ENCODE results near the gene SLC26A9.

Gene SLC26A9

DNA sequence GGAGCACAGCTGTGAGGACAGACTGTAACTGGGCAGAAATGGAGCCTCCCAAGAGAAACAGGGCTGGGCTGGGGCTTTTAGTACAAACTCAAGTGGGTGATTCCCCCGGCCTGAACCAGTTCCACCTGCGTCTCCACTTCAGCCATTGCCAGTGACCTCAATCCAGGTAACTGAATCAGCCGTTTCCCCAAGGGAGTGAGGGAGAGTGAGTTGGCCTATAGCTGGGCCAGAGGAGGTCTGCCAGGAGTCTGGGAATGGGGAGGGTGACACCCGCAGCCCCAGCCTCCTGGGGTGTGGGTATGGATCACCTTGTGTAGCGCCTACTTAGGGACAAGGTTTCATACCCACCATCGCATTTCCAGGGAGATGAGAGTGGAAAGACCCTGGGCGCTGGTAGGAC, 8.5 kb downstream of the SLC26A9 start:
- no peak overlapping the region for H3K4me3 ChIP-seq (ENCODE audit: severe bottlenecking)
- H3K27me3 ChIP-seq (ENCODE audit: insufficient read depth, poor library complexity, severe bottlenecking): no peaks in the 10 kb centered on the region
- H3K9me3 ChIP-seq (ENCODE audit: severe bottlenecking): no peaks in the 10 kb centered on the region
- TF ChIP-seq, protein P1, sequence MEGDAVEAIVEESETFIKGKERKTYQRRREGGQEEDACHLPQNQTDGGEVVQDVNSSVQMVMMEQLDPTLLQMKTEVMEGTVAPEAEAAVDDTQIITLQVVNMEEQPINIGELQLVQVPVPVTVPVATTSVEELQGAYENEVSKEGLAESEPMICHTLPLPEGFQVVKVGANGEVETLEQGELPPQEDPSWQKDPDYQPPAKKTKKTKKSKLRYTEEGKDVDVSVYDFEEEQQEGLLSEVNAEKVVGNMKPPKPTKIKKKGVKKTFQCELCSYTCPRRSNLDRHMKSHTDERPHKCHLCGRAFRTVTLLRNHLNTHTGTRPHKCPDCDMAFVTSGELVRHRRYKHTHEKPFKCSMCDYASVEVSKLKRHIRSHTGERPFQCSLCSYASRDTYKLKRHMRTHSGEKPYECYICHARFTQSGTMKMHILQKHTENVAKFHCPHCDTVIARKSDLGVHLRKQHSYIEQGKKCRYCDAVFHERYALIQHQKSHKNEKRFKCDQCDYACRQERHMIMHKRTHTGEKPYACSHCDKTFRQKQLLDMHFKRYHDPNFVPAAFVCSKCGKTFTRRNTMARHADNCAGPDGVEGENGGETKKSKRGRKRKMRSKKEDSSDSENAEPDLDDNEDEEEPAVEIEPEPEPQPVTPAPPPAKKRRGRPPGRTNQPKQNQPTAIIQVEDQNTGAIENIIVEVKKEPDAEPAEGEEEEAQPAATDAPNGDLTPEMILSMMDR (IDR thresholded peaks at IDR 0.05; ENCODE audit: poor library complexity, severe bottlenecking): no peak
- H3K27ac ChIP-seq (ENCODE audit: poor library complexity, severe bottlenecking): no peak overlapping the region
- H3K4me1 ChIP-seq (ENCODE audit: insufficient read depth, poor library complexity, severe bottlenecking): peaks cover 27% of the 10 kb centered on the region
- no peaks in the 10 kb centered on the region for H3K36me3 ChIP-seq (ENCODE audit: low read depth)
- ATAC-seq (ENCODE audit: low read depth) (no peak), DNase-seq (ENCODE audit: low spot score) (no peak)

DNA sequence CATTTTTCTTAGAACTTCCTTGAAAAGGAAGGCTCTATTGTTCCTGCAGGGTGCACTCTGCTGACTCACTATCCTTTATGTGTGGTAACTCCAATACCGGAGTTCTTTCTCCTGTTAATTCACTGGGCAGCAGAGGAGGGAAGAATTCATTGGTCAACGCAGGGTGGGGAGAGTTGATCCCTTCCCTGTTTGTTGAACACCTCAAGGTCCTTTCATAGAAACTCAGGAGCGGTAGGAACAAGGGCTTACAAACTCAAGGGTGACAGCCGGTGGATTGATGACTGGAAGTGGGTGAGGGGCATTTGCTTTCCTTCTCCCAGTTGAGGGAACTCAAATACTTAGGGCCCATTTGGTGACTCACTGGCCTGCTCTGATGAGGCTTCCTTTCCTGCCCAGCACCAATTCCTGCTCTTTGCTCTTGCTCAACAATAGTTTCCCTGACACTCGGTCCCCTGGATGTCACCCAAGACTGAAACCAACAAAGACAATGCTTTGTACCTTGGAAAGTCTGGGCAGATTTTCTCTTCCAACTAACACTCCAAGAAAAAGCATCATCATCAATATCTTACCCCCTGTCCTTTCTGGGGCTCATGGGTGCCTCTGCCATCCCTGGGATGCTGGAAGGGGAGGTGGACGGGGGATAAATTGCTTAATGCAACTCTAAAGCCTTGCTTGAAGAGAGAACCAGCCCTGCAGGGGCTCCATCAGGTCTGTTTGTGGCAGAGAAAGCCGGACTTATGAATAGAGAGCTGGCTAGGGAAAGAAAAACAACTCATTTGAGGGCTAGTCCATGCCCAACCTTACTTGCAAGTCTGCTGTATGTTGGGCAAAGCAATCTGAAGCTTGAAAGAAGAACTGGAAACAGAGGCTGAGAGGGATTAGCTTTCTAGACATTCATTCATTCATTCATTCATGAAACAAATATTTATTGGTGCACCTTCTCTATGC, 9.3 kb downstream of the SLC26A9 start:
- H3K27ac ChIP-seq (ENCODE audit: poor library complexity, severe bottlenecking): peak overlapping the region; percentile 41

DNA sequence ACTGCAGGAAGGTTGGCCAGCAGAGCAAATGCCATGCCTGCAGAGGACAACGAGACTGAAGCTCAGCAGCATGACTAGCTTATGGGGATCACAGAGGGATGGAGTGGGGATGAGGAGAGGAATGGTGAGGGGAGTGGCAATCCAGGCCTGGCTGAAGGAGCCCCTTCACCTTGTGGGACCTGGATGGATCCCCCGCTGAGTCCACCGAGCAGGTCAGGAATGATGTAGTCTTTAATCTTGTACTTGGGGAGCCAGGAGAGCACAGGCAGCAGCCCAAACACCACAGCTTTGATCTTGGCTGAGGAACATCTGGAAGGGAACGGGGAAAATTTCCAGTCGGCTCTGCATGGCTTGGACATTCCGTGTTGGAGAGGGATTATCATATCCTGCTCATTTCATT, 10.5 kb downstream of the SLC26A9 start:
- no peaks in the 10 kb centered on the region for H3K9me3 ChIP-seq (ENCODE audit: severe bottlenecking)
- ATAC-seq (ENCODE audit: low read depth): no peak
- DNase-seq (ENCODE audit: low spot score): no peak
- H3K4me3 ChIP-seq (ENCODE audit: severe bottlenecking): no peak overlapping the region
- H3K27me3 ChIP-seq (ENCODE audit: insufficient read depth, poor library complexity, severe bottlenecking): no peaks in the 10 kb centered on the region
- peaks cover 27% of the 10 kb centered on the region for H3K4me1 ChIP-seq (ENCODE audit: insufficient read depth, poor library complexity, severe bottlenecking)
- peak overlapping the region; percentile 41 for H3K27ac ChIP-seq (ENCODE audit: poor library complexity, severe bottlenecking)
- H3K36me3 ChIP-seq (ENCODE audit: low read depth): no peaks in the 10 kb centered on the region
- TF ChIP-seq, protein P1 (IDR thresholded peaks at IDR 0.05; ENCODE audit: poor library complexity, severe bottlenecking): no peak

More for the DNA sequence above, 9.3 kb downstream of the SLC26A9 start:
- TF ChIP-seq, protein P1 (IDR thresholded peaks at IDR 0.05; ENCODE audit: poor library complexity, severe bottlenecking): no peak
- Histone ChIP-seq H3K9me3 (ENCODE audit: severe bottlenecking) (no peaks in the 10 kb centered on the region), H3K36me3 (ENCODE audit: low read depth) (no peaks in the 10 kb centered on the region), H3K4me1 (ENCODE audit: insufficient read depth, poor library complexity, severe bottlenecking) (peaks cover 27% of the 10 kb centered on the region), H3K27me3 (ENCODE audit: insufficient read depth, poor library complexity, severe bottlenecking) (no peaks in the 10 kb centered on the region), H3K4me3 (ENCODE audit: severe bottlenecking) (no peak overlapping the region)
- DNase-seq (ENCODE audit: low spot score): no peak
- ATAC-seq (ENCODE audit: low read depth): peak; percentile 79

DNA sequence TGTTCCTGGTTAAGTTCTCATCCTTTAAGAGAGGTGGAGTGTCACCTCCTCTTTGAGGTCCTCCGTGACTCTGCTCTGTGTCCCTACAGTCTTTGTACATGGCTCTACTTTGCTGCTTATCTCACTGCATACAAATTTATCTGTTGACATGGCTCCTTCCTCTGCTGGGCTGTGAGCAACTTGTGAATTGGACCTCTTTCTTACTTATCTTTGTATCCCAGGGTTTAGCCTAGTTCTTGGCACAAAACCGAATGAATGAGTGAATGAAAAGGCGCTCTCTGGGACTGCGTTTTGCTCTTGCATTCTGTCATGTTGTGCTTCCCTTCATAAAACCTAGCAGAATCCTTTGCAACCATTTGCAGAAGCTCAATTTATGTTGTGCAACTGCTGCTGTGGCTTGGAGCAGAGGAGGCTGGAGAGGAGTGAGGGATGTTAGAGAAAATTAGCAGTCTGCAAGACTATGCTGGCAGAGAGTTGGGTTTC, 12.4 kb downstream of the SLC26A9 start:
- TF ChIP-seq, protein P1 (IDR thresholded peaks at IDR 0.05; ENCODE audit: poor library complexity, severe bottlenecking): no peak
- Histone ChIP-seq H3K9me3 (ENCODE audit: severe bottlenecking) (no peaks in the 10 kb centered on the region), H3K4me1 (ENCODE audit: insufficient read depth, poor library complexity, severe bottlenecking) (peaks cover 19% of the 10 kb centered on the region), H3K4me3 (ENCODE audit: severe bottlenecking) (no peak overlapping the region), H3K27ac (ENCODE audit: poor library complexity, severe bottlenecking) (no peak overlapping the region), H3K36me3 (ENCODE audit: low read depth) (no peaks in the 10 kb centered on the region), H3K27me3 (ENCODE audit: insufficient read depth, poor library complexity, severe bottlenecking) (no peaks in the 10 kb centered on the region)
- ATAC-seq (ENCODE audit: low read depth) (no peak), DNase-seq (ENCODE audit: low spot score) (no peak)

DNA sequence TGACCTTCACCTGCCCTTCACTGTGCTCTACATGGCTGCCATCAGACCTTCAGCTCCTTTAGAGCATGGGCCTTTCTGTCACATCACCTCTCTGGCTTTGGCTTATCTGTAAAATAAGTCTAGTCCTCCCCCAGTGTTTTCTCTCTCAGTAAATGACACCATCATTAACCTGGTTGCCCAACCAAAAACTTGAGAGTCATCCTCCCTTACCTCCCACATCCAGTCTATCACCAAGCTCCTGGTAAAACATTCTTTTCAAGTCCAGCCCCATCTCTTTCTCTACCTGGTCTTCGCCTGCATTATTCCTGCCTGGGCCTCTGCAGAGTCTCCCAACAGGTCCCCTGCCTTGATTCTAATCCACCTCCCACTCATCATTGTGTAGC, 13.1 kb downstream of the SLC26A9 start:
- ATAC-seq (ENCODE audit: low read depth) (no peak), DNase-seq (ENCODE audit: low spot score) (no peak)
- Histone ChIP-seq H3K4me3 (ENCODE audit: severe bottlenecking) (no peak overlapping the region), H3K36me3 (ENCODE audit: low read depth) (no peaks in the 10 kb centered on the region), H3K4me1 (ENCODE audit: insufficient read depth, poor library complexity, severe bottlenecking) (peaks cover 20% of the 10 kb centered on the region), H3K27ac (ENCODE audit: poor library complexity, severe bottlenecking) (no peak overlapping the region), H3K27me3 (ENCODE audit: insufficient read depth, poor library complexity, severe bottlenecking) (no peaks in the 10 kb centered on the region), H3K9me3 (ENCODE audit: severe bottlenecking) (no peaks in the 10 kb centered on the region)
- TF ChIP-seq, protein P1 (IDR thresholded peaks at IDR 0.05; ENCODE audit: poor library complexity, severe bottlenecking): no peak
